ENCODE measurements around the gene PTPRA.

PTPRA gene

GRCh38 chr20:2851086-2851485 is 22.2 kb upstream of the PTPRA start:
- DNase-seq, result no peak

GRCh38 chr20:2858591-2858990 is 14.7 kb upstream of the PTPRA start:
- DNase-seq, result no peak

- DNase-seq, result no peak
These were observed 13.8 kb upstream of the PTPRA start for GRCh38 chr20:2859330-2860121.

GRCh38 chr20:2864626-2865025 is 8.7 kb upstream of the PTPRA start:
- no peak for DNase-seq

- DNase-seq, result no peak
These were observed 8.2 kb upstream of the PTPRA start for GRCh38 chr20:2865101-2865500.

- no peak for DNase-seq
These were observed 7.7 kb upstream of the PTPRA start for GRCh38 chr20:2865630-2866029.

GRCh38 chr20:2866236-2866635 is 7.0 kb upstream of the PTPRA start:
- DNase-seq, result no peak

- DNase-seq, result no peak
These were observed 6.0 kb upstream of the PTPRA start for GRCh38 chr20:2867081-2867864.

GRCh38 chr20:2869381-2869780 is 3.9 kb upstream of the PTPRA start:
- no peak for DNase-seq

GRCh38 chr20:2871111-2871465 is 2.2 kb upstream of the PTPRA start:
- peak; percentile 28 for DNase-seq

GRCh38 chr20:2871661-2872458 is 1.4 kb upstream of the PTPRA start:
- peak; percentile 43 for DNase-seq

GRCh38 chr20:2872459-2873009 is 747 bp upstream of the PTPRA start:
- peak; percentile 83 for DNase-seq

GRCh38 chr20:2873747-2874041 is 413 bp downstream of the PTPRA start:
- DNase-seq, result peak; percentile 65

GRCh38 chr20:2874456-2874855 is 1.2 kb downstream of the PTPRA start:
- DNase-seq, result peak; percentile 23

GRCh38 chr20:2875690-2876203 is 2.5 kb downstream of the PTPRA start:
- DNase-seq, result no peak

- no peak for DNase-seq
These were observed 5.2 kb downstream of the PTPRA start for GRCh38 chr20:2878515-2878914.

- no peak for DNase-seq
These were observed 5.9 kb downstream of the PTPRA start for GRCh38 chr20:2879146-2879545.

- DNase-seq, result no peak
These were observed 7.4 kb downstream of the PTPRA start for GRCh38 chr20:2880650-2881049.

- no peak for DNase-seq
These were observed 10.7 kb downstream of the PTPRA start for GRCh38 chr20:2883726-2884637.

GRCh38 chr20:2887715-2888114 is 14.4 kb downstream of the PTPRA start:
- DNase-seq, result no peak

- DNase-seq, result no peak
These were observed 15.1 kb downstream of the PTPRA start for GRCh38 chr20:2888224-2888955.
